GM13976 (cell line): ENCODE measurements around the gene ZGPAT.

Source experiments
- DNase-seq: peaks from one replicate; pipeline ENCODE4 v3.0.0; 2012; ENCODE audit warnings: low spot score
- CTCF ChIP-seq: IDR thresholded peaks from 2 replicates; pipeline ENCODE4 v1.5.1; 2012; ENCODE audit warnings: borderline replicate concordance, mild to moderate bottlenecking; ENCODE audit not compliant: insufficient read depth; ENCODE audit errors: extremely low read depth, missing control alignments, control extremely low read depth
- in situ Hi-C: fragments of 300-500 bp; cut with MboI; formaldehyde crosslinking; loops from one replicate; pipeline ENCODE4 v1.12.0; 2022; ENCODE audit warnings: low sequenced_read_pairs, mixed read lengths, inconsistent platforms; ENCODE audit not compliant: unreplicated experiment

ZGPAT gene

GRCh38 chr20:63739130-63740069 lies 31.6 kb downstream of the ZGPAT start, which contains the start of gene SLC2A4RG:
TSS of gene SLC2A4RG (plus strand) at chr20:63739776. CDS start at chr20:63739913, 137 bp downstream.
- in situ Hi-C loops: no loop called here
- TF ChIP-seq CTCF: no peak
- peak; percentile 98 for DNase-seq

GRCh38 chr20:63740070-63740626 lies 32.3 kb downstream of the ZGPAT start:
- in situ Hi-C loops: no loop called here
- DNase-seq: peak; percentile 75
- no peak for TF ChIP-seq CTCF

- TF ChIP-seq CTCF: no peak
- in situ Hi-C loops: no loop called here
- DNase-seq: peak; percentile 64
Measured at GRCh38 chr20:63740627-63741353, 33.0 kb downstream of the ZGPAT start.

- in situ Hi-C loops: no loop called here
- DNase-seq: peak; percentile 29
- TF ChIP-seq CTCF: no peak
Measured at GRCh38 chr20:63741354-63741675, 33.5 kb downstream of the ZGPAT start.

- DNase-seq: peak; percentile 22
- TF ChIP-seq CTCF: no peak
- in situ Hi-C loops: no loop called here
Measured at GRCh38 chr20:63741676-63742380, 34.0 kb downstream of the ZGPAT start.
